Right lobe of liver (tissue), 4 donors: ENCODE measurements around the gene PRRG1.

Source experiments
- CTCF ChIP-seq, 4 donors: fragments of 200-600 bp in 3 of 4; fragments of 450-650 bp in 1 of 4; IDR thresholded peaks; one replicate each; pipeline versions ENCODE4 v1.5.1 to v1.8.0; 2016 to 2022; ENCODE audit warnings: antibody characterized with exemption in 4 of 4, mild to moderate bottlenecking in 2 of 4
- POLR2A ChIP-seq: fragments of 450-650 bp; IDR thresholded peaks from one replicate; pipeline ENCODE4 v1.6.1; 2017; ENCODE audit warnings: antibody characterized with exemption, mild to moderate bottlenecking
- donor health status: DM: no; HTN: no; CAD: no.
- donor health status: DM: no; HTN: no; CAD: no.
- donor health status: DM: no; HTN: yes; CAD: no.

- TF ChIP-seq CTCF (IDR thresholded peaks at IDR 0.05), result no peak
- no peak for TF ChIP-seq POLR2A
Measured at GRCh38 chrX:37468124-37468739, 119.1 kb downstream of the PRRG1 start.
